Measurements from ENCODE around the gene RXRG.

DNA sequence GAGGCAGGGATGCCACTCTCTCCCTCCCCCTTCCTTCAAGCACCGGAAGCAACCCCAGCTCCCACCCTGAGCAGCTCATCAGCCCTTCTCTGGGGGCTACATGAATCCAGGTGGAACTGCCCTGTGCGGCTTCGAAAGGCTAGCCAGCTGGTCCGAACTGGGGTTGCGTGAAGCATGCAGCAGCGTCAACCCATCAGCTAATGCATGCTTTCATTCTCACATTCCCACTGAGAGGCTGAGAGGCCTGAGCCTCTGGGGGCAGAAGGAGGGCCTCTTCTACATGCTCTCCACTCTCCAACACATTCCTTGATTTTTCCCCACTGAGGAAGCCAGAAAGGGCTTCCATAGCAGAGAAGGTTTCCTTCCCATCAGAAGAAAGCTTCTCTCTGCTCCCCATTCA, 5.6 kb downstream of the RXRG start:
- TF ChIP-seq GATA2 (IDR thresholded peaks at IDR 0.05; ENCODE audit: low read depth, low read length) (no peak), GATA3 (IDR thresholded peaks at IDR 0.05; ENCODE audit: low read depth, low read length) (no peak)

Measured in SH-SY5Y (cell line).